CD4-positive, alpha-beta T cell treated with Interleukin-15 for 4 hours (primary cell): ENCODE measurements around the gene CRYBG2.
"Not testable (repeated sequence)": the region's sequence is repeated elsewhere in the genome, so short reads cannot be mapped to it uniquely, and the experiment has no call there.

Source experiments
- DNase-seq: peaks from one replicate; pipeline ENCODE4 v3.0.0-alpha.2; 2020; ENCODE audit warnings: low spot score

Gene CRYBG2

DNA sequence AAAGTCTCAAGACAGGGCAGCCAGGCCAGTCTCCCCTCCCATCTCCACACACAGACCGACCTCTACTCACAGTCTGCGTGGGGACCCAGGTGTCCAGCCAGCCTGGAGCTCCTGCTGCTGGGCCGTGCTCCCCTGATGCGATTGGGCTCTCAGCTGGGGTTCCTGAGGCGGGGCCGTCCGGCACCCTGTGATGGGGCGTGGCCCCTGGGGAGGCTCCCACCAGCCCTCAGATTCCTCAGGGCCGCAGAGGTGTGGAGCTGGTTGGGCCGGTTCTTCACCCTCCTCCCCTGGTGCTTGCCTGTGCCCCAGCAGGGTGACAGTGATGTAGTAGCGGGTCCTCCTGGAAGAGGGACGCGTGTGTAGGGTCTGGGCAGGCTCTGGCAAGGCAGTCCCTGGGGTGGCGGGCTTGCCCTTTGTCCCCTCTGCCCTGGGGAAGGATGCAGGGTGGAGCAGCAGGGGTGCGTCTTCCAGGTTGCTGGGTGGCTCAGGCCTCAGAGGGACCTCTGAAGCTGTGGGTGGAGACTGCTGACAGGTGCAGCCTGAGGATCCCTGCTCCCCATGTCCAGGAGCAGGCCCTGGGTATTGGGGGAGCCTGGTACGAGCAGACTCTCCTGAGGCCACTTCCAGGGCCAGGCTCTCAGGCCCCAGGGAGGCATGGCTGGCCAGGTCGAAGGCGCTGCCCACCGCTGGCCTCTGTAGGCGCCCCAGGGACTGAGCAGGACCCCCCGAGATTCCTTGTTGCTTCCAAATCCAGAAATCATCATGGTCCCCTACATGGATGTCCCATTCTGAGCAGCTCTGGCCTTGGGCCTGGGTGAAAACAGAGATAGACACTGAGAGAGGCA lies at the start of gene CRYBG2:
TSS of gene CRYBG2 (minus strand) at position 155 of the 845 bp plus-strand sequence. CDS start 7,473 bp downstream, outside the sequence.
- no peak for DNase-seq

DNA sequence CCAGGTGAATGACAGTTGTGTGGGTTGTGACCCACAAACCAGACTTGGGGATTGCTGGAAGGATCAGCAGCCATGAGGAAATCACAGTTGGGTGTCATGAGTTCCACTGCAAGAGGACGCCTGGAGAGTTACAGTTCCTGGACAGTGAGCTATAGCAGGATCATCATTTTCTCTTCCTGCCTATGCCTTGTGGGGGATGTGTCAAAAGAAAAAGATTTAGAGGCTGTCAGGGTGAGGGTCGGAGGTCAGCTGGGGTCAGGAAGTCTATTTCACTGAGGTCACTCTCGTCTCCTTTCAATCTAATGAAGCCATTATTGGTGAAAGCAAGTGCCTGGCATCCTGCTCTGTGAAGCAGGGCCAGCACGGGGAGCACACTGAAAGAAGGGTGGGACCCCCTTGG lies 49.7 kb upstream of the CRYBG2 start:
- DNase-seq = no peak

- DNase-seq = no peak
These were observed 48.0 kb upstream of the CRYBG2 start for GRCh38 chr1:26401891-26402290.

GRCh38 chr1:26399034-26399433 lies 45.1 kb upstream of the CRYBG2 start:
- DNase-seq = no peak

GRCh38 chr1:26395754-26396153 lies 41.8 kb upstream of the CRYBG2 start:
- DNase-seq = no peak

DNA sequence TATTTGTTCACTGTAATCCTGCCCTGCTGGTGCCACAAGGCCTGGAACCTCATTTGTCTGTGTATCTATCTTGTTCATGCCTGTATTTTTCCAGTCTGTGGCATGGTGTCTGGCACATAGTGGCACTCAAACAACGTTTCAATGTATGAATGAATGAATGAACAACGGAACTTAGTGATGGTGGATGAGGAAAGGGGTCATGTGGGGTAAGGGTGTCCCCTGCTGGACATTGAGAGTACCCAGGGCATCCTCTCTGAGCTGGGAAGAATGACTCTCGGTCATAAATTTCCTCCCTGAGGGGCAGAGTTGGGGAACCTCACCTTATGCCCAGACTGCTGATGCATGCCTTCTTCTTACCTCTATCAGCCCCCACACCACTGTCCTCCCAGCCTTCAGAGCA lies 37.5 kb upstream of the CRYBG2 start:
- DNase-seq = peak; percentile 63

DNA sequence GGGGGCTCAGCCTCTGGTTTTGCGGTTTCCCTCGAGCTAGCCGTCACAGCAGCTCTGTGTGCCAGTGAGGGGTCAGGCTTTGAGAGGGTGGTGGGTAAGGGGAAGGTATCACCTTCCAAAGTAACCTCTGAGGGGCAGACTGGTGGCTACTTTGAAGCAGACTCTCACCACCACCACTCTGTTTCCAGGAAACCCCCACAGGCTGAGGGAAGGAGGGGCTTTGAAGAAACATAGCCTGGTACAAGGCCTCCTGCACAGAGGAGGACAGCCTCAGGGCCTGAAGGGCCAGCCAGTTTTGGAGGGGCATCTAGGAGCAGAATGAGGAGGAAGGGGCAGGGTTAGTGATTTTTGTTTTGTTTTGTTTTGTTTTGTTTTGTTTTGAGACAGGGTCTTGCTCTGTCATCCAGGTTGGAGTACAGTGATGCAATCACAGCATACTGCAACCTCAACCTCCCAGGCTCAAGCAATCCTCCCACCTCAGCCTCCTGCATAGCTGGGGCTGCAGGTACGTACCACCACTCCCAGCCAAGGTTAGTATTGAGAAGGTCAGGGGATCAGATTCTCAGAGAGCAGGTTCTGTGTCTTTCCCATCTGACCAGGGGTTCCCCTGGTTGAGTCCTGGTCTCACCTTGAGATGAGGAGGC lies 35.8 kb upstream of the CRYBG2 start:
- no peak for DNase-seq

- DNase-seq = no peak
These were observed 35.0 kb upstream of the CRYBG2 start for GRCh38 chr1:26388791-26389445.

- no peak for DNase-seq
These were observed 33.5 kb upstream of the CRYBG2 start for GRCh38 chr1:26387447-26387846.

DNA sequence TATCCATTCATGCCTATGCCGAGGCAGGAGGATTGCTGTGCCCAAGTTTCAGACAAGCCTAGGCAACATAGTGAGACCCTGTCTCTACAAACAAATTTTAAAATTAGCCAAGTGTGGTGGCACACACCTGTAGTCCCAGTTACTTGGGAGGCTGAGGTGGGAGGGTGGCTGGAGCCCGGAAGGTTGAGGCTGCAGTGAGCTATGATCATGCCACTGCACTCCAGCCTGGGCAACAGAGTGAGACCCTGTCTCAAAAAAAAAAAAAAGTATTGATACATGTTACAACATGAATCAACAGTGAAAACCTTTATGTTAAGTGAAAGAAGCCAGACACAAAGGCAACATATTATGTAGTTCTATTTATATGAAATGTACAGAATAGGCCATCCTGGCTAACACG lies 31.1 kb upstream of the CRYBG2 start:
- not testable (repeated sequence) for DNase-seq

DNA sequence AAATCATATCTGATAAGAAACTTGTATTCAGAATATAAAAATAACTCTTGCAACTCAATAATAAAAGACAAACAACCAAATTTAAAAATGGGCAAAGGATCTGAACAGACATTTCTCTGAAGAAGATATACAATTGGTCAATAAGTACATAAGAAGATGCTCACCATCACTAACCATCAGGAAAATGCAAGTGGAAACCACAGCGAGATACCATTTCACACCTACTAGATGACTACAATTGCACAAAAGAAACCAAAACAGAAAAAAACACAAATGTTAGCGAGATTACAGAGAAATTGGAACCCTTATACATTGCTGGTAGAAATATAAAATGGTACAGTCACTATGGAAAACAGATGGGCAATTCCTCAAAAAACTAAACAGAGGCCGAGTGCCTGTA lies 30.1 kb upstream of the CRYBG2 start:
- DNase-seq = no peak

DNA sequence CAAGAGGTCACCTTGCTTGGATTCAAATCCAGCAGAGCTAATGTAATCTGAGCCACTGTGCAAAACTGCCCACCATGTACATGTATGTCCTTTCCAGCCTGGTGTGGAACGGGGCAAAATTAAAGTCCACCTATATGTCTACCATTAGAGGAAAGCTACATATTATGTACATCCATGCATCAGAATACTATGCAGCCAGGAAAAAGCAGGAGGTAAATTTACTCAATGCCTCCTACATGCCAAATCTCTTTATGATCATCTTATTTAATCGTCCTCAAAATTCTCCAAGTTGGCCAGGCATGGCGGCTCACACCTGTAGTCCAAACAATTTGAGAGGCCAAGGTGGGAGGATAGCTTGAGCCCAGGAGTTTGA lies 24.9 kb upstream of the CRYBG2 start:
- no peak for DNase-seq

- peak; percentile 88 for DNase-seq
These were observed 24.4 kb upstream of the CRYBG2 start for GRCh38 chr1:26378088-26378878.

GRCh38 chr1:26376050-26376449 lies 22.1 kb upstream of the CRYBG2 start:
- no peak for DNase-seq

DNA sequence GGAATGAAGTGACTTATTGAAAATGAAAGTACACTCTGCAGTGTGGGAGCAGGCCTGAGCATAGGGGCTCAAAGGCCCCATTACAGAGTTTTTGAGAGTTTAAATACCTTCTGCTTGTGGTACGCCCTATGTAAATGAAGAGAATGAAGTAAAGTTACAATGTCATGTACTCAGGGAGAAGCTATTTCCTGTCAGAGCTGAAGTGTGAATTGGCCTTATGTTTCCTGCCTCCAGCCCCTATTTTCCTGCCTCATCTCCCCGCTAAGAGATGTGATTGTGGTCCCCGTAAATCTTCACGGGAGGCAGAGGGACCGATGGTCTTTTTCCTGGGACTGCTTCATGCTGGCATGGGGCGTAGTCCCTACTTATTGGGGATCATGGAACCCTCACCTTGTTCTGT lies 21.2 kb upstream of the CRYBG2 start:
- DNase-seq = no peak

DNA sequence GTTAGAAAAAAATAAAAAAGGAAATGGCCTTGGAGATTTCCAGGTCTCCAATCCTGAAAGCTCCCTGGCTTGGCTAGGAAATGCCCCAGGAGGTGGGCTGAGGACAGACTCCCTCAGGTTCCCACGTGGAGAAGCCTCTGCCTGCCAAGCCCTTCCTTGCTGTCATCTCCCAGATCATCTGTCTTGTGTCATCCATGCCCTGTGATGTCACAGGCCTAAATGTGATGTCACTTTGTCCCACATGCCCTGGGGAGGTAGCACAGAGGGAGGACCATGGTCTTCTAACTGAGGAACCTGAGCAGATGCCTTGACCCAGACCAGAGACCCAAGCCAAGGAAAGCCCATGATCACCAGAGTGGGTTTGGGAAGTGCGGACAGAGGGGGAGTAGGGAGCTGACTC lies 20.4 kb upstream of the CRYBG2 start:
- not testable (repeated sequence) for DNase-seq

DNA sequence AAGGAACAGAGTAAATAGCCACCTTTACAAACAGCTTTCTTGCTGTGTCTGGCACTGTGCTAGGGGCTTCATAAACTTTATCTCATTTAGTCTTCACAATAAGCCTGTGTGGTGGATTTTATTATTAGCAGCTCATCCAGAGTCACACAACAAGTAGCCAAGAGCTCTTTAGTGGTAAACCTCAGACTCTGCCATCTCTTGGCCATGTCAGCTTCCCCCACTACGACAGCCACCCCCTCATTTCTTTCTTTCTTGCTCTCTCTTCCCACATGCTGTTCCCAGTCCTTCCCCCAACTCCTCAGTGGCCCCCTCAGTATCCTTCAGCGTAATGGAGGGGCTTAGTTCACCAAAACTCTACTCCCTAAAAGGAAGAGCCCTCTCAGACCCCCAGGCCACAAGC lies 19.9 kb upstream of the CRYBG2 start:
- DNase-seq = no peak

DNA sequence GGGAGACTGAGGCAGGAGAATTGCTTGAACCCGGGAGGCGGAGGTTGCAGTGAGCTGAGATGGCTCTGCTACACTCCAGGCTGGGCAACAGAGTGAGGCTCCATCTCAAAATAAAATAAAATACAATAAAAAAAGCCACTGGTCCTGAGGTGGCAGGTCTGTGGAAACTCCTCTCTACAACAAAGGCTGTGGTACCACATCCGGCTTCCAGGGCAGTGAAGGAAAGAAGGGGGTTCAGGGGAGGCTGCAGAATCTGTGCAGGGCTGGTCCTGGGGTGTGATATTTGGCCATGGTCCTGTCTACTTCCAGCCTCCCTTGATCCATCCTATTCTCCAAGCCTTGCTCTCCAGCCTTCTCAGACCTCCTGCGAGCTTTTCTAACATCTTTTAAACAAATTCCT lies 19.4 kb upstream of the CRYBG2 start:
- DNase-seq = peak; percentile 48

DNA sequence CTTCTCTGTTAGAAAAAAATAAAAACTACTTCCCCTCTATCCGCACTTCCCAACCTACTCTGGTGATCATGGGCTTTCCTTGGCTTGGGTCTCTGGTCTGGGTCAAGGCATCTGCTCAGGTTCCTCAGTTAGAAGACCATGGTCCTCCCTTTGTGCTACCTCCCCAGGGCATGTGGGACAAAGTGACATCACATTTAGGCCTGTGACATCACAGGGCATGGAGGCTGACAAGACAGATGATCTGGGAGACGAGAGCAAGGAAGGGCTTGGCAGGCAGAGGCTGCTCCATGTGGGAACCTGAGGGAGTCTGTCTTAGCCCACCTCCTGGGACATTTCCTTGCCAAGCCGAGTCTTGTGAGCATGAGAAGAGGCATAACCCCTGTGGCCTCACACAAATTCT lies 18.7 kb upstream of the CRYBG2 start, which contains the start of gene ZNF683:
TSS of gene ZNF683 (minus strand) at position 140 of the 400 bp plus-strand sequence. CDS start 4,179 bp downstream, outside the sequence.
- not testable (repeated sequence) for DNase-seq

DNA sequence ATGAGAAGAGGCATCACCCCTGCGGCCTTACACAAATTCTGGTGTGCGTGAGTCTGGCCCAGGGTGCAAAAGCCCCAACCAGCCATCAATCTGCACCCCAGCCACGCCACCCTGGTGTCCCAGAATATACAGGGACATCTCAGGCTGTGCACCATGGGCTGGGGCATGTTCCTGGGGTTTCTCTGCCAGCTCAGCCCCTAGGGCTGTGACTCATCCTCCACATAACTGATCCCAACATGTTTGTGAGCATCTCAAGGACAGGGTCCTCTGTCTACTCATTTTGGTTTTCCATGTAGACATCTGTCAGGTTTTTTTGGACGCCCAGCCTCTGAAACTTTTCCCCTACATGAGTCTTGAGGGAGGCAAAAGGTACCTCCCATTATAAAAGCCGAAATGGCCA lies 18.1 kb upstream of the CRYBG2 start:
- DNase-seq = no peak

DNA sequence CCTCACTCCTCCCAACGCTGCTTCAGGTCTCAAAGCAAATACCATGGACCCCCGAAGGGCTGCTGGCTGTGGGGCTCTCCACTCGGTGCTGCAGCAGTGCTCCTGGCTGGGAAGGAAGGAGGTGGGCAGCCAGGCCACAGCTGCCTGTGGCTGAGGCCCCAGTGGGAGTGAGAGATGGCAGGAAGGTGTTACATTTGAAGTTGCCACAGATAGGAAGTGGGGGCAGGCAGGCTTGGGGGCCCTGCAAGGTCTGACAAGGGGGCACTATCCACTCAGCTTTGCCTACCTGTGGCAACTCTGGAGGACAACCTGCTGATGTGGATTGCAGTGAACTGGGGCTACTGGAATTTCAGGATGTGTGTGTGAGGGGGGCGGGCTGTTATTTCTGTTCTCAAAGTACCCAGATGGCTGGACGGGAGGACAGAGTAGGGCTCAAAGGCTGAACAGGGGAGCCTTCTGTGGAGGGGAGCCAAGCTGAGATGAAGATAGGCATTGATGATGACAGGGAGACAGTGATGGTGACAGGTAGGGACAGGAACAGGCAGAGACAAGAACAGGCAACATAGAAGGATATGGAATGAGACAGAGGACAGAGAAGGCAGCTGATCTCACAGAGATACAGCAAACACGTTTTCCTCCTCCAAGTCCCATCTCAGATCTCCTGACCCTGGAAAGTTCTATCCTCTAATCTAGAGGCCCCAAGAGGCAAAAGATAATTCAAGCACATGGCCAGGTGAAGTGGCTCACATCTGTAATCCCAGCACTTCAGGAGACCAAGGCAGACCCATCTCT lies 16.9 kb upstream of the CRYBG2 start:
- DNase-seq = no peak
